Measurements from ENCODE around the gene NLRP5.

Gene NLRP5

DNA sequence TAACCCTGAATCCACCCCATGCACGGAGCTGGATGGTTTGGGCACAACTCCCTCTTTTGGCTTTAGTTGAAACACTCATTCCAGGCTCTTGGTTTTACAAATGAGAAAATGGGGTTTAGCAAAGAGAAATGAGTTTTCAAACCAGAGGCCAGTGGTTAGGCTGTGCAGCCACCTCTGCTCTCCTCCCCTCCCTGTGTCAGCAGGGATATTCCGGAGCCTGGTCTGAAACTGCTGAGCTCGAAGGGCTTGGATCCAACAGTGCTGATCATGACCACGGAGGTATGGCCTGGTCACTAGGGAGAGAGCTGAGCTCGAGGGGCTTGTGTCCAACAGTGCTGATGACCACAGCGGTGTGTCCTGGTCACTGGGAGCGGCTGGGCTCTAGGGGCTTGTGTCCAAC is 93.0 kb downstream of the NLRP5 start:
- TF ChIP-seq, protein P1, sequence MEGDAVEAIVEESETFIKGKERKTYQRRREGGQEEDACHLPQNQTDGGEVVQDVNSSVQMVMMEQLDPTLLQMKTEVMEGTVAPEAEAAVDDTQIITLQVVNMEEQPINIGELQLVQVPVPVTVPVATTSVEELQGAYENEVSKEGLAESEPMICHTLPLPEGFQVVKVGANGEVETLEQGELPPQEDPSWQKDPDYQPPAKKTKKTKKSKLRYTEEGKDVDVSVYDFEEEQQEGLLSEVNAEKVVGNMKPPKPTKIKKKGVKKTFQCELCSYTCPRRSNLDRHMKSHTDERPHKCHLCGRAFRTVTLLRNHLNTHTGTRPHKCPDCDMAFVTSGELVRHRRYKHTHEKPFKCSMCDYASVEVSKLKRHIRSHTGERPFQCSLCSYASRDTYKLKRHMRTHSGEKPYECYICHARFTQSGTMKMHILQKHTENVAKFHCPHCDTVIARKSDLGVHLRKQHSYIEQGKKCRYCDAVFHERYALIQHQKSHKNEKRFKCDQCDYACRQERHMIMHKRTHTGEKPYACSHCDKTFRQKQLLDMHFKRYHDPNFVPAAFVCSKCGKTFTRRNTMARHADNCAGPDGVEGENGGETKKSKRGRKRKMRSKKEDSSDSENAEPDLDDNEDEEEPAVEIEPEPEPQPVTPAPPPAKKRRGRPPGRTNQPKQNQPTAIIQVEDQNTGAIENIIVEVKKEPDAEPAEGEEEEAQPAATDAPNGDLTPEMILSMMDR (IDR thresholded peaks at IDR 0.05; ENCODE audit: low read depth, low read length): no peak
- TF ChIP-seq, protein P2, sequence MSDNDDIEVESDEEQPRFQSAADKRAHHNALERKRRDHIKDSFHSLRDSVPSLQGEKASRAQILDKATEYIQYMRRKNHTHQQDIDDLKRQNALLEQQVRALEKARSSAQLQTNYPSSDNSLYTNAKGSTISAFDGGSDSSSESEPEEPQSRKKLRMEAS (IDR thresholded peaks at IDR 0.05; ENCODE audit: low read depth, low read length): no peak
- TF ChIP-seq MYC (IDR thresholded peaks at IDR 0.05; ENCODE audit: low read depth, low read length) (no peak), POLR2A (IDR thresholded peaks at IDR 0.05; ENCODE audit: extremely low read depth, insufficient read length) (no peak)
- no peak for DNase-seq (ENCODE audit: low read depth)

DNA sequence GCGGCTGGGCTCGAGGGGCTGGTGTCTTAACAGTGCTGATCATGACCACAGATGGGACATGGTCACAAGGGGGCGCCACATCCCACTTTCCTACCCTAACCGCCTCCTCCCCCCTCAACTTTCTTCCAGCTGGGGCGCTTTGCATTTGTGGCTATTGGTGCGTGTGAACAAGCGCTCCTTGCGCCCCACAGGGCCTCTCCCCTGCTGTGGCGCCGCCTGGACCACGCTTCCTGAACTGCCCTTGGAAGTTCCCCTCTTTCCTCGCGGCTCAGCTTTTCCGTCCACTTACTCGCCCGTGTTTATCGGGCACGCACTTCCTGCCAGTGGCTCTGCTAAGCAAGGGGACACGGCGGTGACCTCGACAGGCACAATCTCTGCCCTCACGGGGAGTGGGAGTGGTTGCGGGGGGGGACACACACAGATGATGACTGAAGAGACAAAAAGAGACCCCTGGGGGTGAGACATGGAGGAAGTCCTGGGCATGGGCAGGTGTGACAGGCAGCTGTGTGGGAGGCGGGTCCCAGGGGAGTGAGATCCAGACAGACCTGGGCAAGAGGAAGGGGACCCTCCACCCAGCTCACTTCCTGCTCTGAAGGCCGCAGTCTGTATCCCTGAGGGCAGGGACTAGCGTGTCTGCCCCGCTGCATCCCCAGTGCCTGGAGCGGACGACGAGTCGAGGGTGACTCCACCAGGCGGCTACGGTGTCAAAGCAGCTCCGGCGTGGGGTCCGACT is 94.3 kb downstream of the NLRP5 start:
- no peak for TF ChIP-seq POLR2A (IDR thresholded peaks at IDR 0.05; ENCODE audit: extremely low read depth, insufficient read length)
- TF ChIP-seq, protein P1 (IDR thresholded peaks at IDR 0.05; ENCODE audit: low read depth, low read length): peak; percentile 29
- TF ChIP-seq, protein P2 (IDR thresholded peaks at IDR 0.05; ENCODE audit: low read depth, low read length): 0 out of 2 replicates have a peak, but pooled peaks have one; percentile 9
- peak; percentile 88 for DNase-seq (ENCODE audit: low read depth)
- peak overlapping the region; percentile 3 for H3K4me3 ChIP-seq (ENCODE audit: low read depth, low read length)

More for the DNA sequence above, 93.0 kb downstream of the NLRP5 start:
- H3K4me3 ChIP-seq (ENCODE audit: low read depth, low read length): no peak overlapping the region

DNA sequence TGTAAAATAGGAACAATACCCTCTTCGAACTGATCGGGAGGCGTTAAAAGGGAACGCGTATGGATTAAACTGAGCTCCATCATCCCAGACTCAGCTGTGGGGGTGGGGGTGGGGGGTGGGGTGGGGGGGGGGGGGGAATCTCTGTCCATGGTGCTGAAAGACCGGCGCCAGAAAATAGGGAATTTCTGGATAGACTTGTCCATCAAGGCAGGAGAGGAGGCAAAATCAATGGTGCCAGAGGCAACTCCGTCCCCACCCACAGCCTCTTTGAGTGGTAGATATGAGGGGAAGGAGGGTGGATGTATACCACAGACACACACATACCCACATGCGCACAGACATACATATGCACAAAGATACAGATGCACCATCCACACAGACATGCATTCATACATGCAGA is 97.1 kb downstream of the NLRP5 start:
- TF ChIP-seq, protein P1 (IDR thresholded peaks at IDR 0.05; ENCODE audit: low read depth, low read length): no peak
- TF ChIP-seq, protein P2 (IDR thresholded peaks at IDR 0.05; ENCODE audit: low read depth, low read length): no peak
- TF ChIP-seq POLR2A (IDR thresholded peaks at IDR 0.05; ENCODE audit: extremely low read depth, insufficient read length) (no peak), MYC (IDR thresholded peaks at IDR 0.05; ENCODE audit: low read depth, low read length) (no peak)
- H3K4me3 ChIP-seq (ENCODE audit: low read depth, low read length): no peak overlapping the region
- DNase-seq (ENCODE audit: low read depth): no peak

DNA sequence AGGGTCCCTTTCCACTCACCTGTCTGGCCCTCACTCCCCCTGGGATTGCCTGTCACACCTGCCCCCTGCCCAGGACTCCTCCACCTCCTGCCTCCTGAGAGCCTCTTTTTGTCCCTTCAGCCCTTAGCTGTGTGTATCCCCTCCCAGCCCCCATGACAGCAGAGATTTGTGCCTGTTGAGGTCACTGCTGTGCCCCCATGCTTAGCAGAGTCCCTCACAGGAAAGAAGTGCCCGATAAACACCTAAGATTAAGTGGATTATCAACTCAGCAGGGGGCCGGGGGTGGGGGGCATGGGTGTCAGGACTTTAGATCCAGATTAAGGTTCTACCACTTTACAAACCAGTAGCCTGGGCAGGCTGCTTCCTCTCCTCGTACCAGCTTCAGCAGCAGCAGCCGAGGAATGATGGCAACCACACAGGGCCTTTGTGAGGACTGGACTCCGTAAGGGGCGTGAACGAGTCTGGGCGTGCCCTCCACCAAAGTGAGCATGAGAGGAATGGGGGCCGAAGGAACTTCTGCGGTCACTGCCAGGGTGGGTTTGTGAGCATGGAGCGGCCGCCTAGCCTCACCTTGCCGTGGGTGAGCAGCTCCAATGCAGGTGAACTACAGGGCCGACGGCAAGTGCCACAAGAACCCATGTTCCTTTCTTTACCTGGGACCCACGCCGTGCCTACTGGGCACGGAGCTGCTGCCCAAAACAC is 98.4 kb downstream of the NLRP5 start:
- TF ChIP-seq POLR2A (IDR thresholded peaks at IDR 0.05; ENCODE audit: extremely low read depth, insufficient read length): no peak
- TF ChIP-seq MYC (IDR thresholded peaks at IDR 0.05; ENCODE audit: low read depth, low read length): no peak
- TF ChIP-seq, protein P2 (IDR thresholded peaks at IDR 0.05; ENCODE audit: low read depth, low read length): no peak
- TF ChIP-seq, protein P1 (IDR thresholded peaks at IDR 0.05; ENCODE audit: low read depth, low read length): no peak
- no peak for DNase-seq (ENCODE audit: low read depth)
- H3K4me3 ChIP-seq (ENCODE audit: low read depth, low read length): no peak overlapping the region

DNA sequence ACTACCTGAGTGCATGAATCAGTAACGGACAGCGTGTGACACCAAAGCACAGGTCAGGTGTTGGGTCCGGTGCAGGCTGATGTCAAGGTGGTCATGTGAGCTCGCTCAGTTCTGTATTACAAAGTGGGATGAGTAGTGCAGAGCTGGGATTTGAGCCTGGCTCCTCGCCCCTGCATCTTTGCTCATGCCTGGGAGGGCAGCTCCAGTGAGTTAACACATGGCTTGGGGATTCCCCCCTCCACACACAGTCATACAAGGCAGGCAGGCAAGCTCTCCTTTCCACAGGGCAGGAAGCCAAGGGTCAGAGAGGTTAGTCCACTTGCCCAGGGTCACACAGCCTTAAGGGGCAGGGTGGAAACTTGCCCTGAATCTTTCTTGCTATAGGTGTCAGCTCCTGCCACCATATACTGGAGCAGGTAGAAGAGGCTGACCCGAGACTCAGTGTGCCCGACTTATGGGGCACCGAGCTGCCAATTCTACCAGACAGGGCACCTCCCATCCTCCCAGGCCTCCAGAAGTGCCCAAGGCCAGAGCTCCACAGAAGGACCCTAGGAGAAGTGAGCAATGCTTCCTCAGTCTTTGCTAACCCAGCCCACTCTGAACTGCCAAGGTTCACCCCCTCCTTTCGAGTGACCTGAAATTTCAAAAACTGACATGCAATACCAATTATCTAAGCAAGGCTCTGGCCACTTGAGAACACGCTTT is 99.1 kb downstream of the NLRP5 start:
- TF ChIP-seq POLR2A (IDR thresholded peaks at IDR 0.05; ENCODE audit: extremely low read depth, insufficient read length): no peak
- TF ChIP-seq, protein P2 (IDR thresholded peaks at IDR 0.05; ENCODE audit: low read depth, low read length): no peak
- no peak for TF ChIP-seq MYC (IDR thresholded peaks at IDR 0.05; ENCODE audit: low read depth, low read length)
- TF ChIP-seq, protein P1 (IDR thresholded peaks at IDR 0.05; ENCODE audit: low read depth, low read length): no peak
- no peak for DNase-seq (ENCODE audit: low read depth)
- no peak overlapping the region for H3K4me3 ChIP-seq (ENCODE audit: low read depth, low read length)

All from NB4 (cell line).